Panc1 (cell line): ENCODE data around the gene DHX57. TPM values are rescaled to one million over a fixed set of nuclear protein-coding genes. Genes with fewer than 3 reads are reported as not detected.

ENCODE experiments used
- ATAC-seq: fragments of 200-7000 bp; cut with Tn5 transposase; 2 replicates; pipeline ENCODE4 v1.9.1; 2020; ENCODE audit warnings: mild to moderate bottlenecking, moderate library complexity
- BruUV-seq: library from RNA; stranded (reverse); fragments of 400-500 nt; replicated peaks from 2 replicates; lab custom pipeline; 2021; lab: Mats Ljungman, UMichigan
- CTCF ChIA-PET: fragments of 300-600 bp; sonication (Branson Sonifier 250); formaldehyde crosslinking; loops from one replicate; lab custom pipeline; 2022; ENCODE audit warnings: antibody characterized with exemption; lab: Charles Lee
- POLR2A ChIA-PET: fragments of 300-600 bp; sonication (Branson Sonifier 250); formaldehyde crosslinking; loops from one replicate; lab custom pipeline; 2022; ENCODE audit warnings: antibody characterized with exemption; lab: Charles Lee
- DNase-seq: peaks from one replicate; pipeline ENCODE4 v3.0.0-alpha.2; 2010; ENCODE audit warnings: low read depth, low spot score
- H3K27ac ChIP-seq: 2 replicates; pipeline ENCODE4 v1.5.1; 2011; ENCODE audit warnings: mild to moderate bottlenecking, low read length, inconsistent platforms
- H3K27me3 ChIP-seq: fragments of 200-500 bp; sonication (Bioruptor generic); 2 replicates; pipeline ENCODE4 v1.6.0; 2014; ENCODE audit warnings: low read length, inconsistent platforms; ENCODE audit not compliant: control insufficient read depth, insufficient read depth
- H3K36me3 ChIP-seq: fragments of 200-500 bp; sonication (Bioruptor generic); 2 replicates; pipeline ENCODE4 v1.5.1; 2014; ENCODE audit warnings: inconsistent platforms, mild to moderate bottlenecking, low read length, moderate library complexity; ENCODE audit not compliant: control insufficient read depth, insufficient read depth
- H3K4me1 ChIP-seq: 2 replicates; pipeline ENCODE4 v1.5.1; 2011; ENCODE audit warnings: inconsistent platforms, mild to moderate bottlenecking, low read length, moderate library complexity; ENCODE audit not compliant: control insufficient read depth, insufficient read depth
- H3K4me3 ChIP-seq, 2 experiments: 2 replicates each; pipeline ENCODE4 v1.5.1; 2011 to 2012; ENCODE audit warnings: low read depth in 2 of 2, low read length in 2 of 2, mild to moderate bottlenecking in 2 of 2, inconsistent platforms in 1 of 2, moderate library complexity in 1 of 2
- H3K9me3 ChIP-seq: fragments of 200-500 bp; sonication (Bioruptor generic); 2 replicates; pipeline ENCODE4 v1.5.1; 2014; ENCODE audit warnings: low read depth, mild to moderate bottlenecking, inconsistent platforms, low read length, moderate library complexity; ENCODE audit not compliant: control insufficient read depth, insufficient read depth
- POLR2AphosphoS5 ChIP-seq: IDR thresholded peaks from 2 replicates; pipeline ENCODE4 v1.6.1; 2012; ENCODE audit warnings: mild to moderate bottlenecking, low read depth, low read length, moderate library complexity
- SIN3A ChIP-seq: IDR thresholded peaks from 2 replicates; pipeline ENCODE4 v1.6.1; 2012; ENCODE audit warnings: low read depth, mild to moderate bottlenecking, low read length, moderate library complexity, borderline replicate concordance; ENCODE audit not compliant: insufficient read depth
- TCF7L2 ChIP-seq: IDR thresholded peaks from 2 replicates; pipeline ENCODE4 v1.6.1; 2011; ENCODE audit warnings: mild to moderate bottlenecking, low read depth, low read length, inconsistent platforms
- in situ Hi-C: cut with HindIII; loops from 2 replicates; pipeline ENCODE4 v1.10.0; 2016; ENCODE audit warnings: low sequenced_read_pairs, low pct_unique_long_range_greater_than_20kb
- intact Hi-C: fragments of 100-400 bp; cut with micrococcal nuclease; formaldehyde crosslinking; loops from one replicate; pipeline ENCODE4 v1.10.0; 2022; ENCODE audit not compliant: unreplicated experiment
- total RNA-seq: library from RNA; stranded (reverse); gene quantifications from one replicate; pipeline ENCODE4 v1.2.1, GENCODE V29; 2021; ENCODE audit not compliant: unreplicated experiment
- TF ChIP-seq, protein P1 (sequence below): fragments of 450-650 bp; IDR thresholded peaks from 2 replicates; pipeline ENCODE4 v1.5.1; 2017; ENCODE audit warnings: mild to moderate bottlenecking
- TF ChIP-seq, protein P2 (sequence below), 2 experiments: IDR thresholded peaks; 2 replicates each; pipeline ENCODE4 v1.6.1; 2011 to 2012; ENCODE audit warnings: low read depth in 2 of 2, control low read depth in 1 of 2, low read length in 1 of 2, mild to moderate bottlenecking in 1 of 2, moderate library complexity in 1 of 2; ENCODE audit not compliant: insufficient read depth in 1 of 2

Gene DHX57
- total RNA-seq, 1 experiment from 2014 or later, result 20.6 TPM

DNA sequence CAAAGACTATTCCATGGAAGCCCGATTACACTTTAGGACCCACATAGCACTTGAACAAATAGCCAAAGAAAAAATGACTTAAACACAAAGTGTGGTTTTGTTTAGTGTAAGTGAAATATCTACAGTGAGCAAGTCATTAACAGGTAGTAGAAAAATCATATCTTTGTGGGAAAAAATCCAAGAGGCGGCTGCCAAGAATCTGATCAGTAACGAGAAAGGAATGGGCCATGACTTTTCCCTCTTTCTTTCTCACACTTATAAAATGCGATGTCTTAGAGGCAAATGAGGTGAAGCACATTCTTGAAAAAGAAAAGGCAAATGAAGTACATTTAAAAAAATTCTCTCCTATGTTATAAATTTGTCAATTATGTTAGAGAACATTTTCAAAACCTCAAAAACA is 110.6 kb downstream of the DHX57 start:
- Histone ChIP-seq H3K4me3 (no peak overlapping the region), H3K9me3 (no peaks in the 10 kb centered on the region), H3K36me3 (no peaks in the 10 kb centered on the region), H3K4me1 (no peaks in the 10 kb centered on the region), H3K27me3 (no peaks in the 10 kb centered on the region), H3K27ac (no peak overlapping the region)
- in situ Hi-C loops (no loop called here), intact Hi-C loops (no loop called here)
- BruUV-seq, result no TSS peak
- POLR2A ChIA-PET, result interaction anchor here (0.5 kb wide), 1 partner anchor 14 kb away, joined by 5 read pairs; no protein-coding TSS in a partner anchor
- ATAC-seq (no peak), DNase-seq (no peak)
- TF ChIP-seq TCF7L2 (no peak), POLR2AphosphoS5 (no peak), SIN3A (no peak)
- CTCF ChIA-PET, result no interaction called here

DNA sequence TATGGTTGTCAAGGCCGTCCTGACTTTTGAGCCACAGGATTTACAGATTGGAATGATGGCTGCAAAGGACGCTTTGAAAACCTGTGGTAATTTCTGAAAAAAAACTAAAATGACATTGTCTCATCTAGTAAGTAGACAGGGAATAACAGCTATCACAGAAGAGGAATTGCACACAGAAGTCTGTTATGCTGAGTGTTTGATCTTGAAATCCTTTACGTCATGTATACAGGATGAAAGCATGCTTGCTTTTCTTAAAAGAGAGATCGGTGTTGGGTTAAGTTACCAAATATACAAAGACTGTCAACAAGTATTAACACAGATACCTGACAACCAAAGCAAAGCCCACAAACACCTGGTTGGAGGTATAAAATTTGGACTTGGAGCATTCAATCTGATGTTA is 112.0 kb downstream of the DHX57 start:
- intact Hi-C loops, result no loop called here
- in situ Hi-C loops, result no loop called here
- BruUV-seq, result no TSS peak

More for the DNA sequence above, 112.0 kb downstream of the DHX57 start:
- H3K9me3 ChIP-seq, result no peaks in the 10 kb centered on the region
- no peaks in the 10 kb centered on the region for H3K27me3 ChIP-seq
- no peaks in the 10 kb centered on the region for H3K36me3 ChIP-seq
- ATAC-seq (no peak), DNase-seq (no peak)
- CTCF ChIA-PET, result no interaction called here
- no peak overlapping the region for H3K27ac ChIP-seq
- H3K4me3 ChIP-seq, result no peak overlapping the region
- H3K4me1 ChIP-seq, result no peaks in the 10 kb centered on the region
- POLR2A ChIA-PET, result no interaction called here
- TF ChIP-seq, protein P1, sequence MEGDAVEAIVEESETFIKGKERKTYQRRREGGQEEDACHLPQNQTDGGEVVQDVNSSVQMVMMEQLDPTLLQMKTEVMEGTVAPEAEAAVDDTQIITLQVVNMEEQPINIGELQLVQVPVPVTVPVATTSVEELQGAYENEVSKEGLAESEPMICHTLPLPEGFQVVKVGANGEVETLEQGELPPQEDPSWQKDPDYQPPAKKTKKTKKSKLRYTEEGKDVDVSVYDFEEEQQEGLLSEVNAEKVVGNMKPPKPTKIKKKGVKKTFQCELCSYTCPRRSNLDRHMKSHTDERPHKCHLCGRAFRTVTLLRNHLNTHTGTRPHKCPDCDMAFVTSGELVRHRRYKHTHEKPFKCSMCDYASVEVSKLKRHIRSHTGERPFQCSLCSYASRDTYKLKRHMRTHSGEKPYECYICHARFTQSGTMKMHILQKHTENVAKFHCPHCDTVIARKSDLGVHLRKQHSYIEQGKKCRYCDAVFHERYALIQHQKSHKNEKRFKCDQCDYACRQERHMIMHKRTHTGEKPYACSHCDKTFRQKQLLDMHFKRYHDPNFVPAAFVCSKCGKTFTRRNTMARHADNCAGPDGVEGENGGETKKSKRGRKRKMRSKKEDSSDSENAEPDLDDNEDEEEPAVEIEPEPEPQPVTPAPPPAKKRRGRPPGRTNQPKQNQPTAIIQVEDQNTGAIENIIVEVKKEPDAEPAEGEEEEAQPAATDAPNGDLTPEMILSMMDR, result no peak
- TF ChIP-seq, protein P2, sequence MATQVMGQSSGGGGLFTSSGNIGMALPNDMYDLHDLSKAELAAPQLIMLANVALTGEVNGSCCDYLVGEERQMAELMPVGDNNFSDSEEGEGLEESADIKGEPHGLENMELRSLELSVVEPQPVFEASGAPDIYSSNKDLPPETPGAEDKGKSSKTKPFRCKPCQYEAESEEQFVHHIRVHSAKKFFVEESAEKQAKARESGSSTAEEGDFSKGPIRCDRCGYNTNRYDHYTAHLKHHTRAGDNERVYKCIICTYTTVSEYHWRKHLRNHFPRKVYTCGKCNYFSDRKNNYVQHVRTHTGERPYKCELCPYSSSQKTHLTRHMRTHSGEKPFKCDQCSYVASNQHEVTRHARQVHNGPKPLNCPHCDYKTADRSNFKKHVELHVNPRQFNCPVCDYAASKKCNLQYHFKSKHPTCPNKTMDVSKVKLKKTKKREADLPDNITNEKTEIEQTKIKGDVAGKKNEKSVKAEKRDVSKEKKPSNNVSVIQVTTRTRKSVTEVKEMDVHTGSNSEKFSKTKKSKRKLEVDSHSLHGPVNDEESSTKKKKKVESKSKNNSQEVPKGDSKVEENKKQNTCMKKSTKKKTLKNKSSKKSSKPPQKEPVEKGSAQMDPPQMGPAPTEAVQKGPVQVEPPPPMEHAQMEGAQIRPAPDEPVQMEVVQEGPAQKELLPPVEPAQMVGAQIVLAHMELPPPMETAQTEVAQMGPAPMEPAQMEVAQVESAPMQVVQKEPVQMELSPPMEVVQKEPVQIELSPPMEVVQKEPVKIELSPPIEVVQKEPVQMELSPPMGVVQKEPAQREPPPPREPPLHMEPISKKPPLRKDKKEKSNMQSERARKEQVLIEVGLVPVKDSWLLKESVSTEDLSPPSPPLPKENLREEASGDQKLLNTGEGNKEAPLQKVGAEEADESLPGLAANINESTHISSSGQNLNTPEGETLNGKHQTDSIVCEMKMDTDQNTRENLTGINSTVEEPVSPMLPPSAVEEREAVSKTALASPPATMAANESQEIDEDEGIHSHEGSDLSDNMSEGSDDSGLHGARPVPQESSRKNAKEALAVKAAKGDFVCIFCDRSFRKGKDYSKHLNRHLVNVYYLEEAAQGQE (IDR thresholded peaks at IDR 0.05; ENCODE audit: insufficient read depth in 1 of 2, low read depth in 2 of 2, low read length in 1 of 2), result no peak
- TF ChIP-seq TCF7L2 (no peak), POLR2AphosphoS5 (no peak), SIN3A (no peak)
